PC-3 (cell line): ENCODE results near the gene JAZF1. TPM values are rescaled to one million over a fixed set of nuclear protein-coding genes. Genes with fewer than 3 reads are reported as not detected.

ENCODE experiments used
- ATAC-seq: fragments of 200-7000 bp; cut with Tn5 transposase; 2 replicates; pipeline ENCODE4 v1.9.1; 2020; ENCODE audit warnings: mild to moderate bottlenecking, moderate library complexity
- BruUV-seq: library from RNA; stranded (reverse); fragments of 400-500 nt; replicated peaks from 2 replicates; lab custom pipeline; 2021; lab: Mats Ljungman, UMichigan
- CTCF ChIA-PET: fragments of 300-600 bp; sonication (Branson Sonifier 250); formaldehyde crosslinking; loops from one replicate; lab custom pipeline; 2022; ENCODE audit warnings: antibody characterized with exemption; lab: Charles Lee
- POLR2A ChIA-PET: fragments of 300-600 bp; sonication (Branson Sonifier 250); formaldehyde crosslinking; loops from one replicate; lab custom pipeline; 2022; ENCODE audit warnings: antibody characterized with exemption; ENCODE audit not compliant: unreplicated experiment; lab: Charles Lee
- DNase-seq: peaks from one replicate; pipeline ENCODE4 v3.0.0-alpha.2; 2015
- H2AFZ ChIP-seq: fragments of 300-600 bp; sonication (generic); 2 replicates; pipeline ENCODE4 v1.6.0; 2016; ENCODE audit warnings: antibody characterized with exemption, low read length
- H3F3A ChIP-seq: fragments of 300-600 bp; sonication (generic); one replicate; pipeline ENCODE4 v1.6.0; 2017; ENCODE audit warnings: antibody characterized with exemption, low read length, control low read depth, mild to moderate bottlenecking; ENCODE audit not compliant: unreplicated experiment
- H3K27ac ChIP-seq: fragments of 300-600 bp; sonication (generic); 2 replicates; pipeline ENCODE4 v1.5.1; 2016; ENCODE audit warnings: mild to moderate bottlenecking, low read length
- H3K27me3 ChIP-seq: fragments of 300-600 bp; sonication (generic); 2 replicates; pipeline ENCODE4 v1.6.1; 2016; ENCODE audit warnings: low read length, mixed read lengths
- H3K36me3 ChIP-seq: fragments of 300-600 bp; sonication (generic); 2 replicates; pipeline ENCODE4 v1.6.1; 2016; ENCODE audit warnings: low read depth, mixed run types, low read length, mixed read lengths
- H3K4me1 ChIP-seq: fragments of 300-600 bp; sonication (generic); 2 replicates; pipeline ENCODE4 v1.5.1; 2016; ENCODE audit warnings: low read length; ENCODE audit not compliant: insufficient read depth
- H3K4me2 ChIP-seq: fragments of 300-600 bp; sonication (generic); 2 replicates; pipeline ENCODE4 v1.6.0; 2016; ENCODE audit warnings: low read length
- H3K4me3 ChIP-seq: fragments of 300-600 bp; sonication (generic); 2 replicates; pipeline ENCODE4 v1.5.1; 2016; ENCODE audit warnings: mild to moderate bottlenecking, low read length, mixed read lengths
- H3K79me2 ChIP-seq: fragments of 300-600 bp; sonication (generic); 2 replicates; pipeline ENCODE4 v1.6.1; 2017; ENCODE audit warnings: low read length, mixed read lengths
- H3K9ac ChIP-seq: fragments of 300-600 bp; sonication (generic); 2 replicates; pipeline ENCODE4 v1.6.0; 2016; ENCODE audit warnings: mild to moderate bottlenecking, low read length
- H3K9me2 ChIP-seq: fragments of 300-600 bp; sonication (generic); replicated peaks from 2 replicates; pipeline ENCODE4 v1.6.1; 2016; ENCODE audit warnings: mixed run types, low read length, mixed read lengths
- H3K9me3 ChIP-seq: fragments of 300-600 bp; sonication (generic); 2 replicates; pipeline ENCODE4 v1.6.1; 2016; ENCODE audit warnings: low read length, mixed read lengths
- H4K20me1 ChIP-seq: fragments of 300-600 bp; sonication (generic); 2 replicates; pipeline ENCODE4 v1.6.1; 2016; ENCODE audit warnings: low read length, mixed read lengths
- EZH2 ChIP-seq: fragments of 300-600 bp; sonication (generic); IDR thresholded peaks from one replicate; pipeline ENCODE4 v1.6.1; 2017; ENCODE audit warnings: antibody characterized with exemption, mild to moderate bottlenecking, low read length; ENCODE audit not compliant: unreplicated experiment
- EZH2phosphoT487 ChIP-seq: fragments of 300-600 bp; sonication (generic); IDR thresholded peaks from 2 replicates; pipeline ENCODE4 v1.6.1; 2018; ENCODE audit warnings: mild to moderate bottlenecking, antibody characterized with exemption, low read length, borderline replicate concordance
- intact Hi-C: fragments of 100-400 bp; cut with micrococcal nuclease; formaldehyde crosslinking; loops from 2 replicates; pipeline ENCODE4 v1.9.0; 2023
- total RNA-seq: library from RNA; depleted of rRNA; stranded (reverse); fragments of >200 nt; gene quantifications from 2 replicates; pipeline ENCODE4 v1.2.3, GENCODE V29; 2014
- TF ChIP-seq, protein P1 (sequence below): fragments of 300-600 bp; sonication (generic); conservative IDR thresholded peaks from 2 replicates; pipeline ENCODE4 v1.5.1; 2017; ENCODE audit warnings: antibody characterized with exemption, low read depth, mild to moderate bottlenecking, low read length

Gene JAZF1
- total RNA-seq, 1 experiment from 2014 or later: 2.3 TPM

DNA sequence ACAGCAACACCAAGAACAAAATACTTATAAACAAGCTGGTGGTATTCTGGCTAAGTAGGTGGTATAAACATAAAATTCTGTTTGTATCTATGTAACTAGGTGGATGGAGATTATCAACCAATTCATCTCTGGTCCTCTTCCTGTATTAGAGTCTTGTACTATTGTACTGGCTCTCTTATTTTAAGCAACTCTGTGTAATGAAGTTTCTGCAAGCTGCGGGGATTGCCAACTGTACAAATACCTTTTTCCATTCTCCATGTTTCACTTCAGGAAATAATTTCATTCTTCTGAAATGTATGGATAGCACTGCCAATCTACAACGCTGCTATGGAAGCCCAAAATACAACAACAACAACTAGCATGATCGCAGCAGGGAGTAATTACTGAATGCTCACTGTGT is 44.8 kb downstream of the JAZF1 start:
- Histone ChIP-seq H3K9ac (no peak overlapping the region), H3K27me3 (no peaks in the 10 kb centered on the region), H3K9me2 (no peaks in the 10 kb centered on the region), H3K4me1 (0 out of 2 replicates have a peak, but pooled peaks cover 6% of the 10 kb centered on the region), H3K79me2 (no peaks in the 10 kb centered on the region), H3K27ac (no peak overlapping the region), H2AFZ (no peak overlapping the region), H4K20me1 (no peaks in the 10 kb centered on the region), H3K36me3 (no peaks in the 10 kb centered on the region), H3K4me3 (no peak overlapping the region), H3F3A (no peaks in the 10 kb centered on the region), H3K4me2 (no peak overlapping the region), H3K9me3 (no peaks in the 10 kb centered on the region)
- intact Hi-C loops: no loop called here
- ATAC-seq (no peak), DNase-seq (no peak)
- ChIA-PET CTCF (no interaction called here), POLR2A (no interaction called here)
- no TSS peak for BruUV-seq
- TF ChIP-seq, protein P1, sequence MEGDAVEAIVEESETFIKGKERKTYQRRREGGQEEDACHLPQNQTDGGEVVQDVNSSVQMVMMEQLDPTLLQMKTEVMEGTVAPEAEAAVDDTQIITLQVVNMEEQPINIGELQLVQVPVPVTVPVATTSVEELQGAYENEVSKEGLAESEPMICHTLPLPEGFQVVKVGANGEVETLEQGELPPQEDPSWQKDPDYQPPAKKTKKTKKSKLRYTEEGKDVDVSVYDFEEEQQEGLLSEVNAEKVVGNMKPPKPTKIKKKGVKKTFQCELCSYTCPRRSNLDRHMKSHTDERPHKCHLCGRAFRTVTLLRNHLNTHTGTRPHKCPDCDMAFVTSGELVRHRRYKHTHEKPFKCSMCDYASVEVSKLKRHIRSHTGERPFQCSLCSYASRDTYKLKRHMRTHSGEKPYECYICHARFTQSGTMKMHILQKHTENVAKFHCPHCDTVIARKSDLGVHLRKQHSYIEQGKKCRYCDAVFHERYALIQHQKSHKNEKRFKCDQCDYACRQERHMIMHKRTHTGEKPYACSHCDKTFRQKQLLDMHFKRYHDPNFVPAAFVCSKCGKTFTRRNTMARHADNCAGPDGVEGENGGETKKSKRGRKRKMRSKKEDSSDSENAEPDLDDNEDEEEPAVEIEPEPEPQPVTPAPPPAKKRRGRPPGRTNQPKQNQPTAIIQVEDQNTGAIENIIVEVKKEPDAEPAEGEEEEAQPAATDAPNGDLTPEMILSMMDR: no peak
- TF ChIP-seq EZH2 (no peak), EZH2phosphoT487 (no peak)

DNA sequence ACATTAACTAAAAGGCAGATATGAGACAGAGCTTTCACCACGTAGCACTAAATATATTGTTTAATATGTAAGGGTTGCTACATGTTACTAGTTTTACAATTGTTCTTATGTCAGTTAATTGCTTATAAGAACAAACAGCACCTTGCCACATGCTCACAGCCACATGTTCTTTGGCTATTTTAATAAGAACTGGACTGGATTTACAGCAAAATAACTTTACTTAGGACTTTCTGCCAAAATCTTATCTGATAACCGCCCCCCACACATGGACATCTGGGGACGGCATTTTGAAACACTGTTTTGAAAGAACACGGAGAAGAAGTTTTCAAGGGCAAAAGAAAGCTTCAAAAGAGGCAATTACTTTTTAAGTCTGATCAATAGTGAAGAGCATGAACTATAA is 45.3 kb downstream of the JAZF1 start:
- no peaks in the 10 kb centered on the region for H4K20me1 ChIP-seq
- no peaks in the 10 kb centered on the region for H3F3A ChIP-seq
- H3K4me2 ChIP-seq: no peak overlapping the region
- H3K9me3 ChIP-seq: no peaks in the 10 kb centered on the region
- H3K9me2 ChIP-seq: no peaks in the 10 kb centered on the region
- H3K36me3 ChIP-seq: no peaks in the 10 kb centered on the region
- ATAC-seq: no peak
- no peak overlapping the region for H2AFZ ChIP-seq
- no peak overlapping the region for H3K4me3 ChIP-seq
- H3K27me3 ChIP-seq: no peaks in the 10 kb centered on the region
- H3K79me2 ChIP-seq: no peaks in the 10 kb centered on the region
- H3K27ac ChIP-seq: no peak overlapping the region
- no peak overlapping the region for H3K9ac ChIP-seq
- H3K4me1 ChIP-seq: 0 out of 2 replicates have a peak, but pooled peaks cover 6% of the 10 kb centered on the region
- no peak for TF ChIP-seq EZH2phosphoT487
- ChIA-PET CTCF (no interaction called here), POLR2A (no interaction called here)
- BruUV-seq: no TSS peak
- intact Hi-C loops: no loop called here
- DNase-seq: no peak

DNA sequence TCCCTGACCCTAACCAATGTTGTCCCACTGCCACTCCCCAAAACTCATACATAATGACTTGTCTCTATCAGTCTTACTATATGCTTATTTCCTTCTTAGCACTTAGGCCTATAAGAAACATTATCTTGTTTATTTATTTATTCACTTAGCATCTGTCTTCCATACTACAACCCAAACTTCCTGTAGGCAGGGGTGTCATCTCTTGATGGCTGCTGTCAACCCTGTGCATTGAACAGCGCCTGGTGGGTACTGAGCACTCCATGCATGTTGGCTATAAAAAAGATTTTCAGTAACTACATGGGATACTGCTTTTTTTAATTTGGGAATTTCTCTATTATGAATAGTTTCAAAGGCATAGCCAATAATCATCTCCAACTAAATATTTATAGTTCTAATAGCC is 46.7 kb downstream of the JAZF1 start:
- Histone ChIP-seq H3K79me2 (no peaks in the 10 kb centered on the region), H3K36me3 (no peaks in the 10 kb centered on the region), H3K4me3 (no peak overlapping the region), H3K27me3 (no peaks in the 10 kb centered on the region), H3K9me2 (no peaks in the 10 kb centered on the region), H2AFZ (no peak overlapping the region), H4K20me1 (no peaks in the 10 kb centered on the region), H3K27ac (no peak overlapping the region), H3K4me2 (no peak overlapping the region), H3K9me3 (no peaks in the 10 kb centered on the region), H3F3A (no peaks in the 10 kb centered on the region), H3K4me1 (0 out of 2 replicates have a peak, but pooled peaks cover 6% of the 10 kb centered on the region), H3K9ac (no peak overlapping the region)
- no TSS peak for BruUV-seq
- TF ChIP-seq, protein P1: no peak
- TF ChIP-seq EZH2 (no peak), EZH2phosphoT487 (no peak)
- ChIA-PET CTCF (no interaction called here), POLR2A (interaction anchor here (0.5 kb wide), 1 partner anchor 84 kb away, joined by 5 read pairs; no protein-coding TSS in a partner anchor)
- no peak for DNase-seq
- no peak for ATAC-seq
- intact Hi-C loops: no loop called here
